Measurements from ENCODE around the gene PDCD11.

PDCD11 gene

DNA sequence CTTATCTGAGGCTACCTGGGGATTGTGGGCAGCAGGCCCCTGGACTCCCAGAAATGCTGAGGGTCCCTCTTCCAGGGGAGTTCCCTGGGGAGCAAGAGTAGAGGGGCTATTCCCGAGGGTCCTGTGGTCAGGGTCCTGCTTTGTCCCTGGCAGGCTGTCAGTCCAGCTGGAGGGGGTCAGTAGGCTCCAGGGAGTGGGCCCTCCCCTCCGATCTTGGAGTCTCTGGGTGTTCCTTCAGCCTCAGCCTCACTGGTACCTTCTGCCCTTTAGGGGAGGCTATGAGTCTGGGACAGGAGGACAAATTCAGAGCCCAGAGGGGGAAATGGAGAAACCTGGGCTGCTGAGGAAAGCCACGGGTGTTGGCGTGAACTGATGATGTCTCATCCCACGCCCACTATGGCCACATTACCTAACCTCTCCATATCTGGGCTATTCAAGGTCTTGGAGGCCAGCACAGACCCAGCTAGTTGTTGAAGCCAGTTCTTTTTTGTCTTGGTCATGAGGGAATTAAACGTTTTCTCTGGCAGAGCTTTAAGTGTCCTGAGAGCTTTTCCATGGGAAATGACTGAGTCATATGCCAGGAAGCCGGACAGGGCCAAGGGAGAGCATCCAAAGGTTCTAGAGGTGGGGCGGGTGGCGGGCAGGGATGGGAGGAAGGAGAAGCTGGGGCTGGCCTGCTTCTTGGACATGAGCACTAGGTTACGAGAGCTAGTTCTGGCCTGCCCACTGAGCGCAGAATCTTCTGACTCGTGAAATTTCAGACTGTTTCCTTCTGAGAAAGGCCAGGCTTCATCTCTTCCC lies 49.5 kb downstream of the PDCD11 start:
- H3F3A ChIP-seq (ENCODE audit: insufficient read depth, low read length) = peaks cover 1% of the 10 kb centered on the region
- no peaks in the 10 kb centered on the region; the same call in 1 of the 2 replicates for H3K36me3 ChIP-seq (replicated peaks; ENCODE audit: insufficient read depth, low read length)

DNA sequence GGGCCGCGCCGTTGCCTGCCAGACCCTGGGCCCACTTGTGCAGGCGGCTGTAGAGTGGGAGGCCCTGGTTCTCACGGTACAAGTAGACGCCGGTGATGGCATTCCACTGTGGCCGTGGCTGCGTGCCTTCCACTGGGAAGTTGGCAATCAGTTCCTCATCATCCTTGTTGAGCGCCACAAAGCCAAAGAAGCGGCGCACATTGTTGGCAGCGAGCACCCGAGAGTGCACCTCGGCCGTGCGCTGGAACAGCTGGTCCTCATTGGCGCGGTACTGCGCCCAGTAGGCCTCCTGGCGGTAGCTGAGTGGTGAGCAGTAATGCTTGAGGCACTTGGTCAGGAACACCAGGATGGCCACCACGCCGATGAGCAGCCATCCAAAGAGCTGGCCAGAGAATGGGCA lies 50.8 kb downstream of the PDCD11 start:
- Histone ChIP-seq H3K4me2 (ENCODE audit: low read depth, low read length) (no peak overlapping the region), H3K9me2 (replicated peaks; ENCODE audit: insufficient read depth, low read length) (no peaks in the 10 kb centered on the region), H3K27me3 (replicated peaks; ENCODE audit: insufficient read depth, low read length) (no peaks in the 10 kb centered on the region), H3K36me3 (replicated peaks; ENCODE audit: insufficient read depth, low read length) (no peaks in the 10 kb centered on the region; the same call in 1 of the 2 replicates), H3F3A (ENCODE audit: insufficient read depth, low read length) (peaks cover 6% of the 10 kb centered on the region), H4K20me1 (ENCODE audit: insufficient read depth, low read length) (no peaks in the 10 kb centered on the region), H3K27ac (ENCODE audit: low read length) (no peak overlapping the region), H3K4me1 (ENCODE audit: low read length) (no peaks in the 10 kb centered on the region), H2AFZ (ENCODE audit: low read length) (no peak overlapping the region), H3K4me3 (ENCODE audit: low read length) (no peak overlapping the region), H3K9ac (ENCODE audit: low read length) (no peak overlapping the region), H3K9me3 (replicated peaks; ENCODE audit: insufficient read depth, low read length) (no peaks in the 10 kb centered on the region), H3K79me2 (ENCODE audit: low read length) (peaks cover 30% of the 10 kb centered on the region)
- TF ChIP-seq, protein P1, sequence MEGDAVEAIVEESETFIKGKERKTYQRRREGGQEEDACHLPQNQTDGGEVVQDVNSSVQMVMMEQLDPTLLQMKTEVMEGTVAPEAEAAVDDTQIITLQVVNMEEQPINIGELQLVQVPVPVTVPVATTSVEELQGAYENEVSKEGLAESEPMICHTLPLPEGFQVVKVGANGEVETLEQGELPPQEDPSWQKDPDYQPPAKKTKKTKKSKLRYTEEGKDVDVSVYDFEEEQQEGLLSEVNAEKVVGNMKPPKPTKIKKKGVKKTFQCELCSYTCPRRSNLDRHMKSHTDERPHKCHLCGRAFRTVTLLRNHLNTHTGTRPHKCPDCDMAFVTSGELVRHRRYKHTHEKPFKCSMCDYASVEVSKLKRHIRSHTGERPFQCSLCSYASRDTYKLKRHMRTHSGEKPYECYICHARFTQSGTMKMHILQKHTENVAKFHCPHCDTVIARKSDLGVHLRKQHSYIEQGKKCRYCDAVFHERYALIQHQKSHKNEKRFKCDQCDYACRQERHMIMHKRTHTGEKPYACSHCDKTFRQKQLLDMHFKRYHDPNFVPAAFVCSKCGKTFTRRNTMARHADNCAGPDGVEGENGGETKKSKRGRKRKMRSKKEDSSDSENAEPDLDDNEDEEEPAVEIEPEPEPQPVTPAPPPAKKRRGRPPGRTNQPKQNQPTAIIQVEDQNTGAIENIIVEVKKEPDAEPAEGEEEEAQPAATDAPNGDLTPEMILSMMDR (IDR thresholded peaks at IDR 0.05; ENCODE audit: low read length) = no peak
- TF ChIP-seq EZH2 (optimal IDR thresholded peaks at IDR 0.05; ENCODE audit: low read depth, low read length) = no peak
- no peak for TF ChIP-seq EZH2phosphoT487 (IDR thresholded peaks at IDR 0.05; ENCODE audit: low read length)
- DNase-seq = no peak

More for the DNA sequence above, 49.5 kb downstream of the PDCD11 start:
- H3K27ac ChIP-seq (ENCODE audit: low read length) = no peak overlapping the region
- H3K4me3 ChIP-seq (ENCODE audit: low read length) = no peak overlapping the region
- no peaks in the 10 kb centered on the region for H3K9me3 ChIP-seq (replicated peaks; ENCODE audit: insufficient read depth, low read length)
- H3K27me3 ChIP-seq (replicated peaks; ENCODE audit: insufficient read depth, low read length) = no peaks in the 10 kb centered on the region
- no peak overlapping the region for H3K4me2 ChIP-seq (ENCODE audit: low read depth, low read length)
- H4K20me1 ChIP-seq (ENCODE audit: insufficient read depth, low read length) = no peaks in the 10 kb centered on the region
- no peak overlapping the region for H2AFZ ChIP-seq (ENCODE audit: low read length)
- no peaks in the 10 kb centered on the region for H3K4me1 ChIP-seq (ENCODE audit: low read length)
- DNase-seq = no peak
- TF ChIP-seq EZH2phosphoT487 (IDR thresholded peaks at IDR 0.05; ENCODE audit: low read length) (no peak), EZH2 (optimal IDR thresholded peaks at IDR 0.05; ENCODE audit: low read depth, low read length) (no peak)
- TF ChIP-seq, protein P1 (IDR thresholded peaks at IDR 0.05; ENCODE audit: low read length) = no peak
- peaks cover 24% of the 10 kb centered on the region for H3K79me2 ChIP-seq (ENCODE audit: low read length)
- no peaks in the 10 kb centered on the region for H3K9me2 ChIP-seq (replicated peaks; ENCODE audit: insufficient read depth, low read length)
- H3K9ac ChIP-seq (ENCODE audit: low read length) = no peak overlapping the region

DNA sequence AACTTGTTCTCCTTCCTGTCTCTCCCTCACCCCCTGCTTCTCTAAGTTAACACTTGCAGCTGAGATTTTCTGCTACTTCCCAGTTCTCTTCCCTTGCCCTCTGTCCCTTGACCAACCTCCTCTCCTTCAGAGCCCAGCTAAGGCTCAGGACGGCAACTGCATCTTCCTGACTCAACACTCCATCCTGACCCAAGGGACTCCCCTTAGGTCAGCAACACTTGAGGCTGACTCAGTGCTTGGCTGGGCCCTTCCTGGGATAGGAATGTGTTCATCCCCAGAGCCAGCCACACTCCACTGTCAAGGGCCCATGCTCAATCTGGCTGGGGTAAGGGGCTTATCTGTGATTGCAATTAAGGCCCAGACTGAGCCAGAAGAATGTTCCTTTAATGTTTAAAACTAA lies 52.3 kb downstream of the PDCD11 start:
- H3F3A ChIP-seq (ENCODE audit: insufficient read depth, low read length) = peaks cover 6% of the 10 kb centered on the region
- no peak for DNase-seq

More for the DNA sequence above, 52.3 kb downstream of the PDCD11 start:
- H3K4me3 ChIP-seq (ENCODE audit: low read length) = no peak overlapping the region
- H3K79me2 ChIP-seq (ENCODE audit: low read length) = peaks cover 30% of the 10 kb centered on the region
- no peaks in the 10 kb centered on the region for H3K9me2 ChIP-seq (replicated peaks; ENCODE audit: insufficient read depth, low read length)
- H3K36me3 ChIP-seq (replicated peaks; ENCODE audit: insufficient read depth, low read length) = no peaks in the 10 kb centered on the region; the same call in 1 of the 2 replicates
- TF ChIP-seq EZH2phosphoT487 (IDR thresholded peaks at IDR 0.05; ENCODE audit: low read length) = no peak
- TF ChIP-seq, protein P1 (IDR thresholded peaks at IDR 0.05; ENCODE audit: low read length) = no peak
- TF ChIP-seq EZH2 (optimal IDR thresholded peaks at IDR 0.05; ENCODE audit: low read depth, low read length) = no peak
- H4K20me1 ChIP-seq (ENCODE audit: insufficient read depth, low read length) = no peaks in the 10 kb centered on the region
- no peak overlapping the region for H3K4me2 ChIP-seq (ENCODE audit: low read depth, low read length)
- no peak overlapping the region for H3K27ac ChIP-seq (ENCODE audit: low read length)
- no peaks in the 10 kb centered on the region for H3K4me1 ChIP-seq (ENCODE audit: low read length)
- H3K27me3 ChIP-seq (replicated peaks; ENCODE audit: insufficient read depth, low read length) = no peaks in the 10 kb centered on the region
- no peak overlapping the region for H3K9ac ChIP-seq (ENCODE audit: low read length)
- H2AFZ ChIP-seq (ENCODE audit: low read length) = no peak overlapping the region
- H3K9me3 ChIP-seq (replicated peaks; ENCODE audit: insufficient read depth, low read length) = no peaks in the 10 kb centered on the region
